HG02973 (cell line): ENCODE data around the gene RAD50.

Source experiments
- ATAC-seq: cut with Tn5 transposase; IDR thresholded peaks from one replicate; pipeline ENCODE4 v1.9.1; 2021; ENCODE audit warnings: moderate library complexity; ENCODE audit not compliant: unreplicated experiment

RAD50 gene

DNA sequence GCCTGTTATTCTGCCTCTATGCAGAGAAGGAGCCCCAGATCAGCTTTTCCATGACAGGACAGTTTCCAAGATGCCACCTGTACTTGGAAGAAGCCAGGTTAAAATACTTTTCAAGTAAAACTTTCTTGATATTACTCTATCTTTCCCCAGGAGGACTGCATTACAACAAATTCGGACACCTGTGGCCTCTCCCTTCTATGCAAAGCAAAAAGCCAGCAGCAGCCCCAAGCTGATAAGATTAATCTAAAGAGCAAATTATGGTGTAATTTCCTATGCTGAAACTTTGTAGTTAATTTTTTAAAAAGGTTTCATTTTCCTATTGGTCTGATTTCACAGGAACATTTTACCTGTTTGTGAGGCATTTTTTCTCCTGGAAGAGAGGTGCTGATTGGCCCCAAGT is 116.7 kb downstream of the RAD50 start:
- ATAC-seq = no peak

DNA sequence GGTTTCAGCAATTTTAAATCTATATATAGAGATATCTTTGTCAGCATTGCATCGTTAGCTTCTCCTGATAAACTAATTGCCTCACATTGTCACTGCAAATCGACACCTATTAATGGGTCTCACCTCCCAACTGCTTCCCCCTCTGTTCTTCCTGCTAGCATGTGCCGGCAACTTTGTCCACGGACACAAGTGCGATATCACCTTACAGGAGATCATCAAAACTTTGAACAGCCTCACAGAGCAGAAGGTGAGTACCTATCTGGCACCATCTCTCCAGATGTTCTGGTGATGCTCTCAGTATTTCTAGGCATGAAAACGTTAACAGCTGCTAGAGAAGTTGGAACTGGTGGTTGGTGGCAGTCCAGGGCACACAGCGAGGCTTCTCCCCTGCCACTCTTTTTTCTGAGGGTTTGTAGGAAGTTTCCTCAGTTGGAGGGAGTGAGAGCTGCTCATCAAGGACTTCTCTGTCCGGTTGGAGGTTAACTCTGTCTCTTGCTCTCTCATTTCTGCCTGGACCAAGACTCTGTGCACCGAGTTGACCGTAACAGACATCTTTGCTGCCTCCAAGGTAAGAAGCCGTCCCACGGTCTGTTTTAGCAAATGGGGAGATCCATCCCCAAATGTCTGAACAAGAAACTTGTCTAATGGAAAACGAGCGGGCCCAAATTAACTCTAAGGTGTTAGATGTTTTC is 117.3 kb downstream of the RAD50 start, which contains the start of gene IL4:
Gene IL4 (plus strand): TSS at position 51 of the 692 bp plus-strand sequence. CDS start 62 bp downstream, at position 113.
- ATAC-seq = no peak

DNA sequence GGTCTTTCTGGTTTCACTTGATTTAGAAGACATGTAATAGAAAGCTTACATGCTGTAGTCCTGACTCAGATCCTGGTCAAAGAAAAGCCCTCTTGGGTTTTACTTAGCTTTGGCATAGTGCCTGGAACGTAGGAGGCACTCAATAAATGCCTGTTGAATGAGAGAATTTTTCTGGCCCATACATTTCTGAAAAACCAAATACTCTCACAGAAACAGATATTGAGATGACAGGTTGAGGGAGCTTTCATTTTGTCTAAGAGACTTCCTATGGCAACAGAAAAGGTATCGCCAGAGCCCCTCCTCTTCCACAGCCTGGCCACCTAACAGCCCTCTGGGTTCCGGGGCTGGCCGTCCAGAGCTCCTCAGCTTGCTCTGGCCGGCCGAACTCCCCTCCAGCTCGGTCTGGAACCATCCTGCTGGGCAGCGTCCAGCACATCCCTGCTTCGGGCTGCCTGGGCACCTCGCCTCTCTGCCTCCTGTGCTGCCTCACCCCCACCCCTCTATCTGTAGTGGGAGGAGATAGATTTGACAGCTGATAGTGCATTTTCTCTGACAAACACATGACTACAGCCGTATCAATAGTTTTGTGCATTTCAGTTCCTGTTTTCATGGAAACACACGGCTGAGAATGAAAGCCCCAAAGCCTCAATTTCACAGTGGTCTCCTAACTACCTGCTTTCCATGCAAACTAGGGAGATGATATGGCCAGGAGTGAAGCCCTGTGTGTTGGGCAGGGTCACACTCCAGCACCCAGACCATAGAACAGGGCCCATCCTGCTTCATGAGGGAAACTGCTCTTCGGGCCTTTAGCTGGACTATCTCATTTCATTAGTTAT is 118.1 kb downstream of the RAD50 start:
- peak; percentile 75 for ATAC-seq

DNA sequence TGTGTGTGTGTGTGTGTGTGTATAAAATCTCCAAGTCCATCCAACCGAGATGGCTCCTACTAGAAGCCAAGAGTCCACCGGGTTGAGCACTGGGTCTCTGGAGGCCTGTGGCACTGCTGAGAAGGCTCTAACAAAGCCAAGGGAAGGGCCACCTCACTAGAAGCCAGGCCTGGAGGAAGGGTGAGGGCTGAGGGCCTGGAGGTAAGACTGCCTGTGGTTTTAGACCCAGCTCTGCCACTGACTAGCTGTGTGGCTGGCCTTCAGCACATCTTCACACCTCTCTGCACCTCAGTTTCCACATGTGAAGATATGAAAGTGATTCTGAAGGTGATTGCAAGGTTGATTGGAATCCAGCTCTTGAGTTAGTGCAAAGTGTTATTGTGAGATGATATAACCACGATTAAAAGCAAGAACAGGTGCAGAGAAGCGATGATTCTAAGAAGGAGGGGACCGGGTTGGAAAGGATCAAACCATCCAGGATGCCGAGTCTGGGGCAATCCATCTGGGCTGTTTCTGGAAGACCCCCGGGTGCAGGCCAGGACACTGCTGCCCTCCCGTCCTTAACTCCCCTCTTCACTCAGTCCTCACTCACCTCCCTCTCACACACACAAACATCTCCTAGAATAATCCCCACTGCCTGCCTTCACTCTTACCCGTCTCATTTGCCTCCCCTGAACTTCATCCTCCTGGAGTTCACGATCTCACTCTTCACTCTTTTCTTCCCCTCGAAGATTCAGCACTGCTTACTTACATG is 119.3 kb downstream of the RAD50 start:
- ATAC-seq = no peak

DNA sequence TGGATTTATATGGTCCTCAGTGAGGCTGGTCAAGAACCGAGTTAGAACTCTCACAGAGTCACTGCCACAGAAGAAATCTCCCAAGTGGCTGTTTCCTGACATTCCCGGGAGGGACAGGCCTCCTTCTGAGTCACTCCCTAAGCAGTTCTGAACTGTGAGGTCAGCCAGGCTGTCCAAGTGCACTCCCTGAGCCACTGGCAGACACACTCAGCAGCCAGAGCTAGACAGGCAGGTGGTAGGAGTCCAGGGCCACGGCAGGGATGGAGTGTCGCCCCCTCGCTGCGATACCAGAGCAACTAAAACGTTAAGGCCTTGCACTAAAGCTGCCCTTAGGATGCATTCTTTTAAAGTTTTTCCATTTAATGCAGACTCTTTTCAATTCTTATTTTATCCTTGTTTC is 120.4 kb downstream of the RAD50 start:
- no peak for ATAC-seq

DNA sequence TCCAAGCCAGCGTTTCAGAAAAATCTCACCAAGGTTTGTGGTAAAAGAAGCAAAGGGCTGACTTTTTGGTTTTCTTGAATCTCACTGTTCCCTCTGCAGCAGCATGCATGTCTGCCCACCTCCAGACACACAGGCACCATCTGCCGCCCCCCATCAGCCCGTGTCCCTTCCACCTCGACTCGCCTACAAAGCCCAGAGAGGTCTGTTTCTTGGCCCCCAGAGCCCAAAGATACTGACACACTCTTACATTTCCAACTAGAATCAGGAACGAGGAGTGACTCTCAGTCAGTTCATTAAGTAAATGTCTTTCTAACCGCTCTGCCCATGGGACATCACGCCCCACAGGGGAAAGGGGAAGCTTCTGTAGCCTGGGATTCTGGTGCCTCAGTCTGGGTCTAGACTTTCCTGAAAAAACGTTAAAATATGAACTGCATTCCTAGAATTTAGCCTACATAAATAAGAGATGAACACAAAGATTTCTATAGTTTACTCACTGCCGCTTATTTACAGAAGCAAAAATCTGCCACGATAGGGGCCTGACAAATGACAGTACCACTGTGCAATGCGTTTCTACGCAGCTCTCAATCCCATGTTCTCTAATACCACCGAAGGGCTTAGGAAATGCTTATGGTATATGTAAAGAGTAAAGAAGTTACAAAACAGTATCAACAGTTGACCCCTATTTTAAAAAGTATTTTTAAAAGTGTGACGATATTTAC is 121.1 kb downstream of the RAD50 start:
- no peak for ATAC-seq

DNA sequence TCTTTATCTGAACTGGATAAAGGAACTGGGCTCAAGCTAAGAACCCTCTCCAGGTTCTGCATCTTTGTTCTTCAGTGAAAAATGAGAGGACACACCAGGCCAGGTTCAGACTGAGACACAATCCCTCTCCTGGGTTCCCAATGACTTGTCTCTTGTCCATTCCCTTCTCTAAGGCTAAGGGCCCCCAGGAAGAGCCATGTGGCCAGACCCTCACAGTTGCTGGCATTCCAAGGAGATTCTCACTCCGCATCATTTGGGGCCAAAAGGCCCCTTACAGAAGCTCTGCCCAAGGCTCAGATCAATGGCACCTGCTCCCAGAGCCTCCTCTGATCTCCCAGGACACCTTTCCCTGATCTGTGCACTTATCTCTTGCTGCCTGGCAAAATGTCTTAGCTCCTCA is 122.0 kb downstream of the RAD50 start:
- no peak for ATAC-seq

- ATAC-seq = no peak
These were observed 122.4 kb downstream of the RAD50 start for GRCh38 chr5:132679166-132679565.

- no peak for ATAC-seq
These were observed 123.1 kb downstream of the RAD50 start for GRCh38 chr5:132679717-132680380.

DNA sequence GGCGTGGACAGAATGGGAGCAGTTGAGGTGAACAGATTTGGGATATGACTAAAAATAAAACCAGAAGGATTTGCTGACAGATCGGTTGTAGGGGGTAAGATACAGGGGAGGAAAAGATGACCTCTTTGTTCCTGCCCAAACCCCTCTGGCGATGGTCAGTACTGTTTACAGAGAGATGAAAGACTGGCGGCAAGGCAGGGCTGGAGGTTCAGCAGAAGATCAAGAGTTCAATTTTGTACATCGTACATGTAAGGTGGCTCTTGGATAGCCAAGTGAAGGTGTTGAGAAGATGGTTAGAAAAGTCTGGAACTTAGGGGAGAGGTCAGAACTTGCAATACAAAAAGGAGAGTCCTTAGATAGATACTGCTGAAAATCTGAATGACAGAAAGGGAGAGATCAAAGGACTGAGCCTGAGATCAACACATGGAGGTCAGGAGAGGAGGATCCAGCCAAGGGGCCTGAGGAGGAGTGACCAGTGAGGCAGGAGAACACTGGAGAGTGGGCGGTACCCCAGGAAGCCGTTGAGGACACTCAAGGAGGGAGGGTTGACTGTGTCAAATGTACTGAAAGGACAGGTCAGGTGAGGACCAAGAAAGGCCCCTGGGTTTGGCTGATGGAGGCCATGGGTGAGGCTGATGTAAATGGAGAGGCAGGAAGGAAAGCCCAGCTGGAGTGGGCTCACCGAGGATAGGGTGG is 124.2 kb downstream of the RAD50 start:
- ATAC-seq = no peak

DNA sequence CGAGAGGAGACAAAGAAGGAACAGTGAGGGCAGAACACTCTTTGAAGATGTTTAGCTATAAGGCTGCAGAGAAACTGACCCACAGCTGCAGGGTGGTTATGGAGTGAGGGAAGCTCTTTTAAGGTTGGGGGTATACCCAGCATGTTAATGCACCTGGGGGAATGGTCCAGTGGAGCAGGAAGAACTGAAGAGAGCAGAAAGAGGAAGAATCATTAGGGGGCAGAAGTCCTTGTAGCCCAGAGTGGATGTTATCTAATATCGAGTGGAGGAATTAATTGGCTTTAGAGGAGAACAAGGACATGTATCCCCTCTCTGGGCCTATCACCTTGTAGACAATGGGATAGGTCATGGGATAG is 124.7 kb downstream of the RAD50 start:
- ATAC-seq = no peak

- ATAC-seq = no peak
These were observed 125.2 kb downstream of the RAD50 start for GRCh38 chr5:132681983-132682382.

GRCh38 chr5:132684491-132684890 is 127.7 kb downstream of the RAD50 start:
- ATAC-seq = no peak

GRCh38 chr5:132684922-132685720 is 128.3 kb downstream of the RAD50 start:
- ATAC-seq = no peak

GRCh38 chr5:132686193-132686592 is 129.4 kb downstream of the RAD50 start:
- ATAC-seq = no peak

GRCh38 chr5:132687995-132688394 is 131.2 kb downstream of the RAD50 start:
- no peak for ATAC-seq

- no peak for ATAC-seq
These were observed 132.0 kb downstream of the RAD50 start for GRCh38 chr5:132688536-132689339.

GRCh38 chr5:132689513-132689912 is 132.7 kb downstream of the RAD50 start:
- ATAC-seq = no peak
